ENCODE measurements around the gene ELP6.
"Not testable (repeated sequence)": the region's sequence is repeated elsewhere in the genome, so short reads cannot be mapped to it uniquely, and the experiment has no call there.

DNA sequence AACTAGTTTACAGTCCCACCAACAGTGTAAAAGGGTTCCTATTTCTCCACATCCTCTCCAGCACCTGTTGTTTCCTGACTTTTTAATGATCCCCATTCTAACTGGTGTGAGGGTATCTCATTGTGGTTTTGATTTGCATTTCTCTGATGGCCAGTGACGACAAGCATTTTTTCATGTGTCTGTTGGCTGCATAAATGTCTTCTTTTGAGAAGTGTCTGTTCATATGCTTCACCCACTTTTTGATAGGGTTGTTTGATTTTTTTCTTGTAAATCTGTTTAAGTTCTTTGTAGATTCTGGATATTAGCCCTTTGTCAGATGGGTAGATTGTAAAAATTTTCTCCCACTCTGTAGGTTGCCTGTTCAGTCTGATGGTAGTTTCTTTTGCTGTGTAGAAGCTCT lies 45.2 kb downstream of the ELP6 start:
- TF ChIP-seq, protein P1, sequence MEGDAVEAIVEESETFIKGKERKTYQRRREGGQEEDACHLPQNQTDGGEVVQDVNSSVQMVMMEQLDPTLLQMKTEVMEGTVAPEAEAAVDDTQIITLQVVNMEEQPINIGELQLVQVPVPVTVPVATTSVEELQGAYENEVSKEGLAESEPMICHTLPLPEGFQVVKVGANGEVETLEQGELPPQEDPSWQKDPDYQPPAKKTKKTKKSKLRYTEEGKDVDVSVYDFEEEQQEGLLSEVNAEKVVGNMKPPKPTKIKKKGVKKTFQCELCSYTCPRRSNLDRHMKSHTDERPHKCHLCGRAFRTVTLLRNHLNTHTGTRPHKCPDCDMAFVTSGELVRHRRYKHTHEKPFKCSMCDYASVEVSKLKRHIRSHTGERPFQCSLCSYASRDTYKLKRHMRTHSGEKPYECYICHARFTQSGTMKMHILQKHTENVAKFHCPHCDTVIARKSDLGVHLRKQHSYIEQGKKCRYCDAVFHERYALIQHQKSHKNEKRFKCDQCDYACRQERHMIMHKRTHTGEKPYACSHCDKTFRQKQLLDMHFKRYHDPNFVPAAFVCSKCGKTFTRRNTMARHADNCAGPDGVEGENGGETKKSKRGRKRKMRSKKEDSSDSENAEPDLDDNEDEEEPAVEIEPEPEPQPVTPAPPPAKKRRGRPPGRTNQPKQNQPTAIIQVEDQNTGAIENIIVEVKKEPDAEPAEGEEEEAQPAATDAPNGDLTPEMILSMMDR (conservative IDR thresholded peaks at IDR 0.05): not testable (repeated sequence)
- not testable (repeated sequence) for TF ChIP-seq ZFX (IDR thresholded peaks at IDR 0.05)
